ENCODE data around the gene ARPP21. TPM values are rescaled to one million over a fixed set of nuclear protein-coding genes. Genes with fewer than 3 reads are reported as not detected.

The ARPP21 gene
- total and polyA plus RNA-seq, 2 donors (not counting 3 experiments of a cell fraction or from before 2014, with no cell fraction given) = not detected

GRCh38 chr3:35745802-35746484 is 106.6 kb downstream of the ARPP21 start:
- dilution Hi-C loops (cut with MboI; ENCODE audit: extremely low pct_ligation_motif_present, low sequenced_read_pairs) = no loop called here
- Histone ChIP-seq H3K4me2 (ENCODE audit: insufficient read depth, low read length) (no peak overlapping the region), H2AFZ (ENCODE audit: low read depth, low read length) (no peak overlapping the region), H3K27ac (ENCODE audit: insufficient read depth, low read depth, low read length) (no peak overlapping the region), H4K20me1 (replicated peaks; ENCODE audit: control insufficient read depth, extremely low read depth, insufficient read depth, low read length) (no peaks in the 10 kb centered on the region), H3K9me1 (replicated peaks; ENCODE audit: control insufficient read depth, extremely low read depth, insufficient read depth, low read length) (no peaks in the 10 kb centered on the region), H3K79me2 (ENCODE audit: control insufficient read depth, insufficient read depth, low read length) (no peaks in the 10 kb centered on the region), H3K4me3 (replicated peaks in 1 of 3; ENCODE audit: insufficient read depth in 1 of 3, low read depth in 1 of 3, low read length in 3 of 3) (no peak overlapping the region), H3K27me3 (ENCODE audit: control insufficient read depth in 2 of 2, insufficient read depth in 2 of 2, low read length in 2 of 2) (no peaks in the 10 kb centered on the region), H3K36me3 (ENCODE audit: control insufficient read depth in 2 of 2, extremely low read depth in 1 of 2, insufficient read depth in 2 of 2, low read length in 2 of 2) (no peaks in the 10 kb centered on the region), H3K4me1 (ENCODE audit: control insufficient read depth, extremely low read depth, insufficient read depth, low read length) (no peaks in the 10 kb centered on the region), H3K9me3 (replicated peaks; ENCODE audit: control insufficient read depth, insufficient read depth, low read length) (no peaks in the 10 kb centered on the region), H3K9ac (replicated peaks; ENCODE audit: extremely low read depth, insufficient read depth, low read length) (no peak overlapping the region)
- POLR2A ChIA-PET = no interaction called here
- no peak for DNase-seq (ENCODE audit: low read depth, low spot score)
- TF ChIP-seq POLR2A (IDR thresholded peaks at IDR 0.05; ENCODE audit: low read depth, low read length) (no peak), MAX (IDR thresholded peaks at IDR 0.05; ENCODE audit: insufficient read depth, insufficient read length) (no peak), MYC (IDR thresholded peaks at IDR 0.05; ENCODE audit: low read depth, low read length) (no peak), EZH2 (IDR thresholded peaks at IDR 0.05; ENCODE audit: borderline replicate concordance, low read depth, low read length, severe bottlenecking) (no peak), FOS (IDR thresholded peaks at IDR 0.05; ENCODE audit: borderline replicate concordance, insufficient read depth, low read length) (no peak)
- no peak for FAIRE-seq
- no TSS peak for BruUV-seq (replicated peaks)
- CTCF ChIA-PET = no interaction called here
- intact Hi-C loops (cut with micrococcal nuclease) = no loop called here

DNA sequence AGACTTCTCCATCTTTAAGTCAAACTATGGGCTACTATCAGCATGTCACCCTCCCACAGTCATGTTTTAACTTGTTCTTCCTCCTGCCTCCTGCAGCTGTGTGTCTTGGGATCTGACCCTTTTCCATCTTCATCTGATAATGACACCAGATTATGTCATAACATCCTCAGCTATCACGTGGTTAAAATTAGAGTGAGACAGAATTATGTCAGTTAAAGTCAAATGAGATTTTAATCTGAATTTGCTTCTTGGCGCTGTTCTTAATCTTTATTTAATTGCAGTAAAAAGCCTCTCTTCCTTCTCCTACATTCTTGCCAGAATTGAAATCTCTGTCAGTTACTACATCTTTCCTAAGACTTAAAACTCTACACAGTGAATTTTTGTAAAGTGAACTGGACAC is 107.2 kb downstream of the ARPP21 start:
- TF ChIP-seq MAX (IDR thresholded peaks at IDR 0.05; ENCODE audit: insufficient read depth, insufficient read length) (no peak), FOS (IDR thresholded peaks at IDR 0.05; ENCODE audit: borderline replicate concordance, insufficient read depth, low read length) (no peak), POLR2AphosphoS5 (IDR thresholded peaks at IDR 0.05; ENCODE audit: insufficient read depth, low read depth, low read length) (no peak), JUN (IDR thresholded peaks at IDR 0.05; ENCODE audit: borderline replicate concordance, insufficient read depth, insufficient read length, low read depth) (no peak), GATA2 (IDR thresholded peaks at IDR 0.05; ENCODE audit: insufficient read depth, insufficient read length, low read depth, low read length) (no peak), POLR2A (IDR thresholded peaks at IDR 0.05; ENCODE audit: low read depth, low read length) (no peak), MYC (IDR thresholded peaks at IDR 0.05; ENCODE audit: low read depth, low read length) (no peak), EZH2 (IDR thresholded peaks at IDR 0.05; ENCODE audit: borderline replicate concordance, low read depth, low read length, severe bottlenecking) (no peak)
- TF ChIP-seq, protein P1, sequence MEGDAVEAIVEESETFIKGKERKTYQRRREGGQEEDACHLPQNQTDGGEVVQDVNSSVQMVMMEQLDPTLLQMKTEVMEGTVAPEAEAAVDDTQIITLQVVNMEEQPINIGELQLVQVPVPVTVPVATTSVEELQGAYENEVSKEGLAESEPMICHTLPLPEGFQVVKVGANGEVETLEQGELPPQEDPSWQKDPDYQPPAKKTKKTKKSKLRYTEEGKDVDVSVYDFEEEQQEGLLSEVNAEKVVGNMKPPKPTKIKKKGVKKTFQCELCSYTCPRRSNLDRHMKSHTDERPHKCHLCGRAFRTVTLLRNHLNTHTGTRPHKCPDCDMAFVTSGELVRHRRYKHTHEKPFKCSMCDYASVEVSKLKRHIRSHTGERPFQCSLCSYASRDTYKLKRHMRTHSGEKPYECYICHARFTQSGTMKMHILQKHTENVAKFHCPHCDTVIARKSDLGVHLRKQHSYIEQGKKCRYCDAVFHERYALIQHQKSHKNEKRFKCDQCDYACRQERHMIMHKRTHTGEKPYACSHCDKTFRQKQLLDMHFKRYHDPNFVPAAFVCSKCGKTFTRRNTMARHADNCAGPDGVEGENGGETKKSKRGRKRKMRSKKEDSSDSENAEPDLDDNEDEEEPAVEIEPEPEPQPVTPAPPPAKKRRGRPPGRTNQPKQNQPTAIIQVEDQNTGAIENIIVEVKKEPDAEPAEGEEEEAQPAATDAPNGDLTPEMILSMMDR (IDR thresholded peaks at IDR 0.05; ENCODE audit: extremely low read depth in 1 of 2, insufficient read depth in 1 of 2, low read depth in 1 of 2, low read length in 2 of 2) = no peak

More for the DNA sequence above, 107.2 kb downstream of the ARPP21 start:
- dilution Hi-C loops (cut with MboI; ENCODE audit: extremely low pct_ligation_motif_present, low sequenced_read_pairs) = no loop called here
- H3K9me1 ChIP-seq (replicated peaks; ENCODE audit: control insufficient read depth, extremely low read depth, insufficient read depth, low read length) = no peaks in the 10 kb centered on the region
- POLR2A ChIA-PET = no interaction called here
- CTCF ChIA-PET = interaction anchor here (0.9 kb wide), 1 partner anchor 32 kb away, joined by 4 read pairs; no protein-coding TSS in a partner anchor
- H3K9me3 ChIP-seq (replicated peaks; ENCODE audit: control insufficient read depth, insufficient read depth, low read length) = no peaks in the 10 kb centered on the region
- no peaks in the 10 kb centered on the region for H4K20me1 ChIP-seq (replicated peaks; ENCODE audit: control insufficient read depth, extremely low read depth, insufficient read depth, low read length)
- FAIRE-seq (no peak), DNase-seq (ENCODE audit: low read depth, low spot score) (no peak)
- no TSS peak for BruUV-seq (replicated peaks)
- H3K79me2 ChIP-seq (ENCODE audit: control insufficient read depth, insufficient read depth, low read length) = no peaks in the 10 kb centered on the region
- H3K4me2 ChIP-seq (ENCODE audit: insufficient read depth, low read length) = no peak overlapping the region
- no peaks in the 10 kb centered on the region for H3K36me3 ChIP-seq (ENCODE audit: control insufficient read depth in 2 of 2, extremely low read depth in 1 of 2, insufficient read depth in 2 of 2, low read length in 2 of 2)
- no peak overlapping the region for H3K27ac ChIP-seq (ENCODE audit: insufficient read depth, low read depth, low read length)
- no peaks in the 10 kb centered on the region for H3K27me3 ChIP-seq (ENCODE audit: control insufficient read depth in 2 of 2, insufficient read depth in 2 of 2, low read length in 2 of 2)
- no peak overlapping the region for H2AFZ ChIP-seq (ENCODE audit: low read depth, low read length)
- no peaks in the 10 kb centered on the region for H3K4me1 ChIP-seq (ENCODE audit: control insufficient read depth, extremely low read depth, insufficient read depth, low read length)
- intact Hi-C loops (cut with micrococcal nuclease) = no loop called here
- H3K4me3 ChIP-seq (replicated peaks in 1 of 3; ENCODE audit: insufficient read depth in 1 of 3, low read depth in 1 of 3, low read length in 3 of 3) = no peak overlapping the region
- no peak overlapping the region for H3K9ac ChIP-seq (replicated peaks; ENCODE audit: extremely low read depth, insufficient read depth, low read length)

Data from endothelial cell of umbilical vein (primary cell).